Activated naive CD4-positive, alpha-beta T cell treated with anti-CD3 and anti-CD28 coated beads, Interleukin-2, amount 50 U/mL, for 16 hours (primary cell): Measurements from ENCODE around the gene FEM1A.
A peak's percentile ranks its signal among the peaks of the same experiment; 100 is the strongest.
"Not testable (repeated sequence)": the region's sequence is repeated elsewhere in the genome, so short reads cannot be mapped to it uniquely, and the experiment has no call there.

Experiments used
- DNase-seq: peaks from one replicate; pipeline ENCODE4 v3.0.0-alpha.2; 2020

Gene FEM1A

GRCh38 chr19:4815426-4816201, 24.1 kb downstream of the FEM1A start:
- DNase-seq, result peak; percentile 76

DNA sequence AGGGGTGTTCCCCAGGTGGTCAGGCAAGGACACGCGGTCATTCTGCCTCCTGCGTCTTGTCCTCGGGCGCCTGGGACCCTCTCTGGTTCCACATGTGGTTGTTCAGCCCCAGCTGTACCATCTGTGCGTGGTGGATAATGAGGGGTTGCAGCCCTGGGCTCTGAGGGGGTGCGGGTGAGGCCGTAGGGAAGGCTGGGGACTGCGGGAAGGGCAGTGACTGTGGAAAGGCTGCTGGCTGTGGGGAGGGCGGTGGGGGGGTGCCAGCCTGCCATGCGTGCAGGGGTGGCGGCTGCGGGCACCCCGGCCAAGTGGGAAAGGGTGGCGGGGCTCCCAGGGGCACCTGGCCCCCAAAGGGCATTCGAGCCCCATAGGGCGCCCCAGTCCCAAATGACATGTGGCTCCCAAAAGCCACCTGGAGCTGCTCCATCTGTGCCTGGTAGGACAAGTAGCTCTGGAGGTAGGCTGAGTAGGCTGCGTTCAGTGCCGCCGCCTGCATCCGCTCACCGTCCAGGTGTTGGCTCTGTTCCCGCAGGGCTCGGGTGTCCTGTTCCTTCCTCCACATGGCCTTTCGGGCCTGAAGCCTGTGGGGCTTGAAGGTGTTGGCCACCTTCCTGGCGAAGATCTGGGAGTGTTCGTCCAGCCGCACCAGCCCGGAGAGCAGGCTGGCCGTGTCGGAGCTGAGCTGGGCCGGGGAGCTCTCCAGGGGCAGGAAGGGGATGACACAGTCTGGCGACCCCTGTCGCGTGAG, 24.8 kb downstream of the FEM1A start:
- no peak for DNase-seq

- no peak for DNase-seq
Measured at GRCh38 chr19:4816950-4817278, 25.4 kb downstream of the FEM1A start.

DNA sequence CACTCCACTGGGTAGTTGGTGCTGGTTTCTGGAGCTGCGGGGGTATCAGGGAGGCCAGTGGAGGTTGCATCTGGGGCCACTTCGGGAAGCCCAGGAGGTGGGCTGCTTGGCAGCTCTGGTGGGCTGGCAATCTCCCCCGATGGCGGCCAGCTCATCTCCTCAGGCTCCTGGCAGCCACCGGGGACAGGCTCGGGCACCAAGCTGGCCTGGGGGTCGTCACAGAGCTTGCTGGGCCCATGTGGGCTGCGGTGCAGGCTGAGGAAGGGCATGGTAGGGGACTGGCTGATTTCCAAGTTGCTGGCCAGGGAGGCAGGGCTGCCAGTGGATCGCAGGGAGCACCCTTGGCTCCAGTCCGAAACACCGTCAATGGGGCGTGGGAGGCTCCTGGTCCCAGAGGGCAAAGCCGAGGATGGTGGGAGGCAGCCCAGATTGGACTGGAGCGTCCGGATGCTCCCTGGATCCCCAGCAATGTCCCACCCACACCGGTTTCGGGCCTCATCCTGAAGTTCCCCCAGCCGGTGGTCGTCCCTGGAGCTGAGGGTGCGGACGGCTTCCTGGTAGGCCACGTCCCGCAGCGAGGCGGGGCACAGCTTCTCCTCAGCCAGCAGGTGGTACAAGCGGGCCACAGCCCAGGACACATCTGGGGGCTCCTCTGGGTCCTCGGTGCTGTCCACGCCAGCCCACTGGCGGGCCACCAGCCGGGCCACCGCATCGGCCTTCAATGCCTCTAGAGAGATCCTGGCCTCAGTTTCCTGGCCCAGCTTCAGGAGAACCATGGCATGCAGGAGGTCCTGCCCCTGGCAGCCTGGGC, 26.1 kb downstream of the FEM1A start:
- DNase-seq, result no peak

- DNase-seq, result no peak
Measured at GRCh38 chr19:4821265-4821664, 29.7 kb downstream of the FEM1A start.

DNA sequence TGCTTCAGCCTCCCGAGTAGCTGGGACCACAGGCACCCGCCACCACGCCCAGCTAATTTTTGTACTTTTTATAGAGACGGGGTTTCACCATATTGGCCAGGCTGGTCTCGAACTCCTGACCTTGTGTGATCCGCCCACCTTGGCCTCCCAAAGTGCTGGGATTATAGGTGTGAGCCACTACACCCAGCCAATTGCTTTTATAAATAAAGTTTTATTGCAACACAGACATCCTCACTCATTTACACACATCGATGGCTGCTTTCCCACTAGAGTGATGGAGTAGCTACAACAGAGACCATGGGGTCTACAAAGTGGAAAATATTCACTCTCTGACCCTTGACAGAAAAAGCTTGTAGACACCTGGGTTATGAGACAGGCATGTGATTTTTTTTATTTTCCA, 30.8 kb downstream of the FEM1A start:
- DNase-seq, result not testable (repeated sequence)

DNA sequence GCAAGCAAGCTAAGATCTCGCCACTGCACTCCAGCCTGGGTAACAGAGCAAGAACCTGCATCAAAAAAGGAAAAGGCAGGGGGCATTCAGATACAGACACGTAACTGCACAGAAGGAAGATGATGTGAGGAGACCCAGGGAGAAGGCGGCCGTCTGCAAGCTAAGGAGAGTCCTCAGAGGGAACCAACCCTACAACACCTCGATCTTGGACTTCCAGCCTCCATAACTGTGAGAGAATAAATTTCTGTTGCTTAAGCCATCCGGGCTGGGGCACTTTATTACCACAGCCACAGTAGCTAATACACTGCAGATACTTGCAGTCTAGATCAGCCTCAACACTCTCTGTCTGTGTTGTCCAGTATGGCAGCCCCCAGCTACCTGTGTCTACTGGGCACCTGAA, 32.0 kb downstream of the FEM1A start:
- no peak for DNase-seq

- no peak for DNase-seq
Measured at GRCh38 chr19:4829001-4829712, 37.6 kb downstream of the FEM1A start.

DNA sequence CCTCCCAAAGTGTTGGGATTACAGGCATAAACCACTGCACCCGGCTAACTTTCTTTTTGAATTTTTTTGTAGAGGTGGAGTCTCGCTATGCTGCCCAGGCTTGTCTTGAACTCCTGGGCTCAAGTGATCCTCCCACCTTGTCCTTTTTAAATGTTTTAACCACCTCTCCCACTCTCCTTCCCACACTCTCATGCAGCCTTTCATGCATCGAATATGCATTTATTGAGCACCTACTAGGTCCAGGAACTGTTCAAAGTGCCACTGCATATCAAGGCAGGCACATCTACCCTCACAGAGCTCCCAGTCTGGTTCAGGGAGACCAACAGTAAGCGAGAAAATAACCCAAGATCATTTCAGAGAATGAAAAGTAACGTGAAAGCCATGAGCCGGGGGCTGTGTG, 38.8 kb downstream of the FEM1A start:
- no peak for DNase-seq

DNA sequence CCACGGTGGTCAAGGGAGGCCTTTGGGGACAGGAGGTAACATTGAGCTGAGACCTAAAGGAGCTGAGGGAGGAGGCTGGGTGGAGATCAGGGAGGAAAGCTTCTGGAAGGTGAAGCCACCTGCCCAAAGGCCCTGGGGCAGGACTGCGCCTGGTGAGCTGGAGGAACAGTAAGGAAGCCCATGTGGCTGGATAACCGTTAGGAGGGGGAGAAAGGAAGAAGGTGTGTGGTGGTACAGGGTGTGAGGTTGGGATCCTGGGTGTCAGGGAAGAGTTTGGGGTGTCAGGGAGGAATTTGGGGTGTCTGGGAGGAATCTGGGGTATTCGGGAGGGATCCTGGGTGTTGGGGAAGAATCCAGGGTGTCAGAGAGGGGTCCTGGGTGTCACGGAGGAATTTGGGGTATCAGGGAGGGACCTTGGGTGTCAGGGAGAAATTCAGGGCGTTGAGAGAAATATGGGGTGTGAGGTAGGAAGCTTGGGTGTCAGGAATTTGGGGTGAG, 39.3 kb downstream of the FEM1A start:
- no peak for DNase-seq

- DNase-seq, result peak; percentile 80
Measured at GRCh38 chr19:4831304-4831978, 39.9 kb downstream of the FEM1A start, which contains the start of gene TICAM1. TSS of gene TICAM1 (minus strand) at chr19:4831712. CDS start at chr19:4818377, 13,335 bp downstream.

GRCh38 chr19:4831979-4832340, 40.4 kb downstream of the FEM1A start:
- not testable (repeated sequence) for DNase-seq

GRCh38 chr19:4832776-4833175, 41.2 kb downstream of the FEM1A start:
- DNase-seq, result no peak

- no peak for DNase-seq
Measured at GRCh38 chr19:4839192-4839591, 47.7 kb downstream of the FEM1A start.

GRCh38 chr19:4843647-4843965, 52.1 kb downstream of the FEM1A start:
- no peak for DNase-seq

DNA sequence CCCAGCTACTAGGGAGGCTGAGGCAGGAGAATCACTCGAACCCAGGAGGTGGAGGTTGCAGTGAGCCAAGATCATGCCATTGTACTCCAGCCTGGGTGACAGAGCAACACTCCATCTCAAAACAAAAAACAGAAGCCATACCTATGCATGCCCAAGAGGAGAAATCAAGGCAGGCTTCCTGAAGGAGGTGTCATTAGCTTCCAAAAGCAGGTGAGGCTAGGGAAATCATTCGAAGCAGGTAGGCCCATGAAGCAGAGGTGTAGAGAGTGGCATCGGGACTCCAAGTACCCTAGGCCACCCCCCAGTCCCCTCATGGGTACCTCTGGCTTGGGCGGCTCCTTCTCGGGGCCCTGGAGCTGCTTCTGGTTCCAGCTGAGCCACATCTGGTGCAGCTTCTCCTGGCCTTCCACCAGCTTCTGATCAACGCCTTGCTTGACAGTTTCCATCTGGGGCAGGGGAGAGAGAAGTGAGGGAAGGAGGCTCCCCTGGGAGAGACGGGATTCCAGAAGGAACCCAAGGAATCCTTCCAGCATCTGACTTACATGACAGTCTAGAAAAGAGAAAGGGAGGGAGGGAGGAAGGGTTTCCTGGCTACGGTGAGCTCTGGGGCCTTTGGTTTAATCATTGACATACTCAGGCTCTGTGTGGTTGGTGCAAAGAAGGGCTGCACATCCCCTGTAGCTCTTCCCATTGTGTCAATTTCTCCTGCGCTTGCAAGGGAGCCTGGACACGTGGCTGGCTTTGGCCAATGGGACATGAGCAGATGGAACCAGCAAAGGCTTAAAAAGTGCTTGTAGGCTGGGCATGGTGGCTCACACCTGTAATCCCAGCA, 53.0 kb downstream of the FEM1A start:
- no peak for DNase-seq

DNA sequence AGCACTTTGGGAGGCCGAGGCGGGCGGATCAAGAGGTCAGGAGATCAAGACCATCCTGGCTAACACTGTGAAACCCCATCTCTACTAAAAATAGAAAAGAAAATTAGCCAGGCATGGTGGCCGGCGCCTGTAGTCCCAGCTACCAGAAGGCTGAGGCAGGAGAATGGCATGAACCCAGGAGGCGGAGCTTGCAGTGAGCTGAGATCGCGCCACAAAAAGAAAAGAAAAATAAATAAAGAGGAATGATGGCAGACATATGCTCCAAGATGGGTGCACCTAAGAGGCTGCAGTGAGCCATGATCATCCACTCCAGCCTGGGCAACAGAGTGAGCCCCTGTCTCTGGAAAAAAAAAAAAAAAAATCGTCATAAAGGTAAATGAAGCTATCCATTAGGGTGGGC, 54.4 kb downstream of the FEM1A start:
- not testable (repeated sequence) for DNase-seq

GRCh38 chr19:4847190-4847973, 55.8 kb downstream of the FEM1A start:
- DNase-seq, result no peak

DNA sequence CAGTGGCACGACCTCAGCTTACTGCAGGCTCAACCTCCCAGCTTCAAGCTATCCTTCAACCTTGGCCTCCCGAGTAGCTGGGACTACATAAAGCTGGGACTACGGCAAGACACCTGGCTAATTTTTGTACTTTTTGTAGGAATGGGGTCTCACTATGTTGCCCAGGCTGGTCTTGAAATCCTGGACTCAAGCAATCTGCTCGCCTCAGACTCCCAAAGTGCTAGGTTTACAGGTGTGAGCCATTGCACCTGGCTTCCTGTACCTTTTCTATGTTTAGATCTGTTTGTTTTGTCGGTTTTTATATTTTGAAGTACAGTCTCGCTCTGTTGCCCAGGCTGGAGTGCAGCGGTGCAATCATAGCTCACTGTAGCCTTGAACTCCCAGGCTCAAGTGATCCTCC, 57.5 kb downstream of the FEM1A start:
- no peak for DNase-seq
